ENCODE data around the gene SPATA19.

GRCh38 chr11:133790995-133791394 lies 54.3 kb downstream of the SPATA19 start:
- TF ChIP-seq MAX (IDR thresholded peaks at IDR 0.05) (no peak), CTCF (IDR thresholded peaks at IDR 0.05; ENCODE audit: low read depth, low read length, missing input control) (no peak), RAD21 (IDR thresholded peaks at IDR 0.05) (no peak), REST (IDR thresholded peaks at IDR 0.05) (no peak), YY1 (IDR thresholded peaks at IDR 0.05) (no peak), GABPA (IDR thresholded peaks at IDR 0.05 in 1 of 2, conservative IDR thresholded peaks at IDR 0.05 in 1 of 2) (no peak), SP1 (IDR thresholded peaks at IDR 0.05) (no peak)

All from liver (tissue), 3 donors.